ENCODE data around the gene TBC1D1.

TBC1D1 gene

GRCh38 chr4:38109370-38109769 is 218.5 kb downstream of the TBC1D1 start:
- TF ChIP-seq SIN3A (IDR thresholded peaks at IDR 0.05; ENCODE audit: borderline replicate concordance, insufficient read depth, low read length) (no peak), FOXP2 (optimal IDR thresholded peaks at IDR 0.05; ENCODE audit: borderline replicate concordance, extremely low read depth, extremely low read length, insufficient read depth) (no peak), POLR2AphosphoS5 (IDR thresholded peaks at IDR 0.05; ENCODE audit: low read depth, low read length) (no peak), TAF1 (IDR thresholded peaks at IDR 0.05; ENCODE audit: borderline replicate concordance, insufficient read depth, low read length) (no peak)
- TF ChIP-seq, protein P1, sequence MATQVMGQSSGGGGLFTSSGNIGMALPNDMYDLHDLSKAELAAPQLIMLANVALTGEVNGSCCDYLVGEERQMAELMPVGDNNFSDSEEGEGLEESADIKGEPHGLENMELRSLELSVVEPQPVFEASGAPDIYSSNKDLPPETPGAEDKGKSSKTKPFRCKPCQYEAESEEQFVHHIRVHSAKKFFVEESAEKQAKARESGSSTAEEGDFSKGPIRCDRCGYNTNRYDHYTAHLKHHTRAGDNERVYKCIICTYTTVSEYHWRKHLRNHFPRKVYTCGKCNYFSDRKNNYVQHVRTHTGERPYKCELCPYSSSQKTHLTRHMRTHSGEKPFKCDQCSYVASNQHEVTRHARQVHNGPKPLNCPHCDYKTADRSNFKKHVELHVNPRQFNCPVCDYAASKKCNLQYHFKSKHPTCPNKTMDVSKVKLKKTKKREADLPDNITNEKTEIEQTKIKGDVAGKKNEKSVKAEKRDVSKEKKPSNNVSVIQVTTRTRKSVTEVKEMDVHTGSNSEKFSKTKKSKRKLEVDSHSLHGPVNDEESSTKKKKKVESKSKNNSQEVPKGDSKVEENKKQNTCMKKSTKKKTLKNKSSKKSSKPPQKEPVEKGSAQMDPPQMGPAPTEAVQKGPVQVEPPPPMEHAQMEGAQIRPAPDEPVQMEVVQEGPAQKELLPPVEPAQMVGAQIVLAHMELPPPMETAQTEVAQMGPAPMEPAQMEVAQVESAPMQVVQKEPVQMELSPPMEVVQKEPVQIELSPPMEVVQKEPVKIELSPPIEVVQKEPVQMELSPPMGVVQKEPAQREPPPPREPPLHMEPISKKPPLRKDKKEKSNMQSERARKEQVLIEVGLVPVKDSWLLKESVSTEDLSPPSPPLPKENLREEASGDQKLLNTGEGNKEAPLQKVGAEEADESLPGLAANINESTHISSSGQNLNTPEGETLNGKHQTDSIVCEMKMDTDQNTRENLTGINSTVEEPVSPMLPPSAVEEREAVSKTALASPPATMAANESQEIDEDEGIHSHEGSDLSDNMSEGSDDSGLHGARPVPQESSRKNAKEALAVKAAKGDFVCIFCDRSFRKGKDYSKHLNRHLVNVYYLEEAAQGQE (IDR thresholded peaks at IDR 0.05; ENCODE audit: insufficient read depth in 1 of 2, low read depth in 2 of 2, low read length in 2 of 2) = no peak

- TF ChIP-seq POLR2AphosphoS5 (IDR thresholded peaks at IDR 0.05; ENCODE audit: low read depth, low read length) (no peak), TAF1 (IDR thresholded peaks at IDR 0.05; ENCODE audit: borderline replicate concordance, insufficient read depth, low read length) (no peak), FOXP2 (optimal IDR thresholded peaks at IDR 0.05; ENCODE audit: borderline replicate concordance, extremely low read depth, extremely low read length, insufficient read depth) (no peak)
- TF ChIP-seq, protein P1 (IDR thresholded peaks at IDR 0.05; ENCODE audit: insufficient read depth in 1 of 2, low read depth in 2 of 2, low read length in 2 of 2) = no peak
Measured at GRCh38 chr4:38109896-38110295, 219.0 kb downstream of the TBC1D1 start.

DNA sequence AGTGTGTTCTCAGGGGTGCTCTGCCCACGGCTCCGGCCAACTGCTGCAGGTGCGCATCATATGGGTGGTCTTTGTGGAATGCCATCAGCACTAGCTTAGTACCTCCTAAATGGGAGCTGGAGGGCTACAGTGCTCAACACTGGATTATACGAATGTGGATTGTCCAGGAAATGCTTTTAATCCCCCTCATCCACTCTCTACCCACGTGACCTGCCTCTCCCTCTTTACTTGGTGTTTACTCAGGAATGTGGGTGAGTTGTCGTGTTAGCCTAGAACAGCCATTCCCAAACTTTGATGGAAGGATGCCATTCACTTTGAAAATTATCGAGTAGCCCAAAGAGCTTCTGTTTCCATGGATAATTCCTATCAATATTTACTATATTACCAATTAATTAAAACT is 220.1 kb downstream of the TBC1D1 start:
- TF ChIP-seq POLR2AphosphoS5 (IDR thresholded peaks at IDR 0.05; ENCODE audit: low read depth, low read length) (no peak), FOXP2 (optimal IDR thresholded peaks at IDR 0.05; ENCODE audit: borderline replicate concordance, extremely low read depth, extremely low read length, insufficient read depth) (no peak), SIN3A (IDR thresholded peaks at IDR 0.05; ENCODE audit: borderline replicate concordance, insufficient read depth, low read length) (no peak), TAF1 (IDR thresholded peaks at IDR 0.05; ENCODE audit: borderline replicate concordance, insufficient read depth, low read length) (no peak)
- TF ChIP-seq, protein P1 (IDR thresholded peaks at IDR 0.05; ENCODE audit: insufficient read depth in 1 of 2, low read depth in 2 of 2, low read length in 2 of 2) = no peak

GRCh38 chr4:38111717-38112116 is 220.8 kb downstream of the TBC1D1 start:
- TF ChIP-seq POLR2AphosphoS5 (IDR thresholded peaks at IDR 0.05; ENCODE audit: low read depth, low read length) (no peak), FOXP2 (optimal IDR thresholded peaks at IDR 0.05; ENCODE audit: borderline replicate concordance, extremely low read depth, extremely low read length, insufficient read depth) (no peak), SIN3A (IDR thresholded peaks at IDR 0.05; ENCODE audit: borderline replicate concordance, insufficient read depth, low read length) (no peak), TAF1 (IDR thresholded peaks at IDR 0.05; ENCODE audit: borderline replicate concordance, insufficient read depth, low read length) (no peak)
- TF ChIP-seq, protein P1 (IDR thresholded peaks at IDR 0.05; ENCODE audit: insufficient read depth in 1 of 2, low read depth in 2 of 2, low read length in 2 of 2) = no peak

DNA sequence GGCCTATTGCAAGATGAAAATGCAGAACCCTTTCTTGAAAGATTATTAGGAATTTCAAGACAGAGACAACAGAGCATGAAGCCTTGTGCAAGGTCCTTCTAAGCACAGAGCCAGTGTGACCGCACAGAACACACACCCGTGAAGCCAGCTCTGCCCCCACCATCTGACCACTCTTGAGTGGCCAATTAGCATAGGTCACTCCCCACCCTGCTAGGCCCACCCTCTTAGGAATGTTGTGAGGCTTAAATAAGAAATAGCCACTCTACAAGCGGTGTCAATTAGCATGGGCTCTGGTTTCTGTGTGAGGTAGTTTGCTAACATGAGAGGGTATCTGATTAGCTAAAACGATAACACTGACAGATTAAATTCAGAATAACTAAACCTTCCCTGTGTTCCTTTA is 222.2 kb downstream of the TBC1D1 start:
- TF ChIP-seq SIN3A (IDR thresholded peaks at IDR 0.05; ENCODE audit: borderline replicate concordance, insufficient read depth, low read length) = no peak
- TF ChIP-seq TAF1 (IDR thresholded peaks at IDR 0.05; ENCODE audit: borderline replicate concordance, insufficient read depth, low read length) = no peak
- no peak for TF ChIP-seq FOXP2 (optimal IDR thresholded peaks at IDR 0.05; ENCODE audit: borderline replicate concordance, extremely low read depth, extremely low read length, insufficient read depth)
- no peak for TF ChIP-seq POLR2AphosphoS5 (IDR thresholded peaks at IDR 0.05; ENCODE audit: low read depth, low read length)
- TF ChIP-seq, protein P1 (IDR thresholded peaks at IDR 0.05; ENCODE audit: insufficient read depth in 1 of 2, low read depth in 2 of 2, low read length in 2 of 2) = no peak
